HG03521 (cell line): ENCODE results near the gene TMEM117.
"Not testable (repeated sequence)": the region's sequence is repeated elsewhere in the genome, so short reads cannot be mapped to it uniquely, and the experiment has no call there.

Source experiments
- ATAC-seq: cut with Tn5 transposase; IDR thresholded peaks from one replicate; pipeline ENCODE4 v1.9.1; 2021; ENCODE audit warnings: mild to moderate bottlenecking, moderate library complexity; ENCODE audit not compliant: unreplicated experiment

Gene TMEM117

GRCh38 chr12:44162961-44163360, 327.1 kb downstream of the TMEM117 start:
- no peak for ATAC-seq

GRCh38 chr12:44174053-44174452, 338.2 kb downstream of the TMEM117 start:
- no peak for ATAC-seq

- ATAC-seq = no peak
Measured at GRCh38 chr12:44184499-44185206, 348.8 kb downstream of the TMEM117 start.

- ATAC-seq = peak; percentile 93
Measured at GRCh38 chr12:44193281-44193680, 357.4 kb downstream of the TMEM117 start.

GRCh38 chr12:44195719-44196118, 359.8 kb downstream of the TMEM117 start:
- not testable (repeated sequence) for ATAC-seq

- ATAC-seq = no peak
Measured at GRCh38 chr12:44206045-44206444, 370.2 kb downstream of the TMEM117 start.

GRCh38 chr12:44217146-44217883, 381.4 kb downstream of the TMEM117 start:
- no peak for ATAC-seq

GRCh38 chr12:44223736-44224135, 387.9 kb downstream of the TMEM117 start:
- ATAC-seq = no peak

GRCh38 chr12:44224399-44225148, 388.7 kb downstream of the TMEM117 start:
- no peak for ATAC-seq

GRCh38 chr12:44225149-44225510, 389.2 kb downstream of the TMEM117 start:
- ATAC-seq = no peak

GRCh38 chr12:44227616-44228015, 391.7 kb downstream of the TMEM117 start:
- no peak for ATAC-seq

- no peak for ATAC-seq
Measured at GRCh38 chr12:44229846-44230245, 394.0 kb downstream of the TMEM117 start.

- no peak for ATAC-seq
Measured at GRCh38 chr12:44235674-44236073, 399.8 kb downstream of the TMEM117 start.

GRCh38 chr12:44240186-44240585, 404.3 kb downstream of the TMEM117 start:
- no peak for ATAC-seq

- ATAC-seq = no peak
Measured at GRCh38 chr12:44245932-44246331, 410.1 kb downstream of the TMEM117 start.

GRCh38 chr12:44246482-44247105, 410.7 kb downstream of the TMEM117 start:
- no peak for ATAC-seq

GRCh38 chr12:44247588-44247987, 411.7 kb downstream of the TMEM117 start:
- ATAC-seq = no peak

- ATAC-seq = no peak
Measured at GRCh38 chr12:44248436-44248835, 412.6 kb downstream of the TMEM117 start.

- not testable (repeated sequence) for ATAC-seq
Measured at GRCh38 chr12:44250440-44250839, 414.6 kb downstream of the TMEM117 start.

GRCh38 chr12:44253338-44253856, 417.5 kb downstream of the TMEM117 start:
- ATAC-seq = no peak

GRCh38 chr12:44258246-44258645, 422.4 kb downstream of the TMEM117 start:
- no peak for ATAC-seq
